Lower lobe of right lung (tissue), 2 donors: Measurements from ENCODE around the gene MATN4. TPM values are rescaled to one million over a fixed set of nuclear protein-coding genes. Genes with fewer than 3 reads are reported as not detected.

ENCODE experiments used
- ATAC-seq, 2 donors: fragments of 200-7000 bp; cut with Tn5 transposase; one replicate each; pipeline ENCODE4 v1.9.1; 2020 to 2022; ENCODE audit warnings: mild to moderate bottlenecking in 2 of 2, moderate library complexity in 2 of 2
- DNase-seq: peaks from one replicate; pipeline ENCODE4 v3.0.0-alpha.2; 2020
- H3K27ac ChIP-seq: fragments of 200-600 bp; one replicate; pipeline ENCODE4 v1.8.0; 2022
- H3K27me3 ChIP-seq: fragments of 200-600 bp; one replicate; pipeline ENCODE4 v1.8.0; 2022; ENCODE audit warnings: low read depth
- H3K36me3 ChIP-seq: fragments of 200-600 bp; one replicate; pipeline ENCODE4 v1.8.0; 2022; ENCODE audit warnings: mild to moderate bottlenecking
- H3K4me1 ChIP-seq: fragments of 200-600 bp; one replicate; pipeline ENCODE4 v1.8.0; 2022
- H3K4me3 ChIP-seq: fragments of 200-600 bp; one replicate; pipeline ENCODE4 v1.8.0; 2022; ENCODE audit warnings: mild to moderate bottlenecking
- H3K9me3 ChIP-seq: fragments of 200-600 bp; one replicate; pipeline ENCODE4 v1.8.0; 2022
- CTCF ChIP-seq: fragments of 200-600 bp; IDR thresholded peaks from one replicate; pipeline ENCODE4 v1.8.0; 2022; ENCODE audit warnings: antibody characterized with exemption, mild to moderate bottlenecking
- intact Hi-C: fragments of 100-400 bp; cut with DNase I; formaldehyde crosslinking; loops from one replicate; pipeline ENCODE4 v1.11.0; 2022
- total RNA-seq: library from RNA; stranded (reverse); fragmentation: NEBNext Ultra II Directional; extraction: Animal tissue kit (Norgen Biotek cat#: 25700); gene quantifications from one replicate; pipeline ENCODE4 v1.2.1, GENCODE V29; 2021
- donor health status: DM: no; HTN: yes; CAD: no; lungs with severe emphysema.

Gene MATN4
- total RNA-seq, 1 donor from 2014 or later = not detected

DNA sequence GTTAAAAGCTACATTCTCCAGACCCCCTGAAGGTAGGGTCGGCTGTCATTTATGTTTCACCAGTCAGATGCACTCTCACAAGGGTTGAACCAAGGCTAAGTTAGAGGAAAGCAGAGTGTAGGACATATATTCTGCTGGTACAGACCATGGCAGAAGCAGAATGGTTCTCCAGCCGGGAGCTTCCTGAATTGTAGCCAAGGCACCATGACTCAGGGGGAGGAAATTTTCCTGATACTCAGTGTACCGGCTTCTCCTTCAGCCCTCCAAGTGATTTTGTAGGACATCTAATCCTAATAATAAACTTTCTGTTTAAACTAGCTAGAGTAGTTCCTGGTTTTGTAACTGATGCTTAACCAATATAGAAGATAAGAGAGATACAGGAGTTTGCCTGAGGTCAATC is 39.6 kb downstream of the MATN4 start:
- ATAC-seq = peak in 1 of 2 donors; percentile 53
- H3K36me3 ChIP-seq = no peaks in the 10 kb centered on the region
- no peaks in the 10 kb centered on the region for H3K27me3 ChIP-seq
- TF ChIP-seq CTCF = no peak
- no peak overlapping the region for H3K27ac ChIP-seq
- no peak overlapping the region for H3K4me3 ChIP-seq
- H3K4me1 ChIP-seq = no peaks in the 10 kb centered on the region
- DNase-seq = no peak
- intact Hi-C loops = no loop called here
- H3K9me3 ChIP-seq = no peaks in the 10 kb centered on the region

GRCh38 chr20:45266977-45267376 is 41.1 kb downstream of the MATN4 start:
- no peak for DNase-seq
- ATAC-seq = no peak
- Histone ChIP-seq H3K27ac (no peak overlapping the region), H3K9me3 (no peaks in the 10 kb centered on the region), H3K36me3 (no peaks in the 10 kb centered on the region), H3K4me1 (no peaks in the 10 kb centered on the region), H3K27me3 (no peaks in the 10 kb centered on the region), H3K4me3 (no peak overlapping the region)
- no peak for TF ChIP-seq CTCF
- intact Hi-C loops = no loop called here

GRCh38 chr20:45263556-45264266 is 44.4 kb downstream of the MATN4 start:
- intact Hi-C loops = no loop called here
- Histone ChIP-seq H3K36me3 (no peaks in the 10 kb centered on the region), H3K4me3 (no peak overlapping the region), H3K4me1 (no peaks in the 10 kb centered on the region), H3K27me3 (no peaks in the 10 kb centered on the region), H3K9me3 (no peaks in the 10 kb centered on the region), H3K27ac (no peak overlapping the region)
- no peak for ATAC-seq
- DNase-seq = no peak
- TF ChIP-seq CTCF = no peak

DNA sequence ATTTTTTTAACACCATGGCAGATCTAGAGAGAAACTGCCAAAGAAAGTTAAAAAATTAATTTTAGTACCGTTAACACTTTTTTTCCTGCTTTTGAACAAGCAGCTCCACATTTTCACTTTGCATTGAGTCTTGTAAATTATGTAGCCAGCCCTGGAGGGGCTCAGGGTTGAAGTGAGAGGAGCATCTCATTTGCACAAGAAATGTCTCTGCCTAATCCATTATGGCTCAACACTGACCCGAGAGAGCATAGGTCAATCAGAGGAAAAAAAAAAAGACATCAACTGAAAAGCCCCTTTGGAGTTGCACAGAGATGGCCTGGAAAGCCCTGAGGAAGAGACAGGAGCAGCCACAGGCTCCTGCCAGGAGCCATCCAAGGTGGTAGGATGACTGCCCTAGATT is 49.4 kb downstream of the MATN4 start:
- Histone ChIP-seq H3K27me3 (no peaks in the 10 kb centered on the region), H3K9me3 (no peaks in the 10 kb centered on the region), H3K27ac (no peak overlapping the region), H3K36me3 (no peaks in the 10 kb centered on the region), H3K4me1 (peaks cover 15% of the 10 kb centered on the region), H3K4me3 (no peak overlapping the region)
- intact Hi-C loops = no loop called here
- no peak for TF ChIP-seq CTCF
- no peak for ATAC-seq
- no peak for DNase-seq

DNA sequence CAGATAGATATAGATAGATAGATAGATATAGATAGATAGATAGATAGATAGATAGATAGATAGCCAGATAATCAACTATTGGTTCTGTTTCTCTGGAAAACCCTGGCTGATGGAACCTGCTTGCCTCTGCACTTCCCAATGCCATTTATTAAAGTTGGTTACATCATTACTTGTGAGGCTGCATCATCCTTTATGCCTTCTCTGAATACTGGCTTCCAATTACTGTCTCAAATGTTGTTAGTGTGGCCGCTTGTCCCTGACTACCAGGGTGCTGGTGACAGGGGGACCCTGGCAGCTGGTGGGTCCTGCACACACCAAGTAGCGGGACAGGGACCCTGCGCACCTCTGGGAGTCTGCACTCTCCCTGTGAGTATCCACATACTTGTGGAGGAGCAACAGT is 49.8 kb downstream of the MATN4 start:
- no peak overlapping the region for H3K4me3 ChIP-seq
- H3K9me3 ChIP-seq = no peaks in the 10 kb centered on the region
- intact Hi-C loops = no loop called here
- no peak for TF ChIP-seq CTCF
- DNase-seq = no peak
- H3K27me3 ChIP-seq = no peaks in the 10 kb centered on the region
- no peaks in the 10 kb centered on the region for H3K36me3 ChIP-seq
- H3K4me1 ChIP-seq = peaks cover 15% of the 10 kb centered on the region
- no peak overlapping the region for H3K27ac ChIP-seq
- ATAC-seq = no peak
